PFSK-1 (cell line): ENCODE measurements around the gene SMIM27.

Source experiments
- REST ChIP-seq, 2 experiments: IDR thresholded peaks; 2 replicates each; pipeline versions ENCODE4 v1.6.1 to v1.8.0; 2011 to 2012; ENCODE audit warnings: low read depth in 2 of 2, low read length in 2 of 2, control low read depth in 1 of 2, inconsistent platforms in 1 of 2, mild to moderate bottlenecking in 1 of 2, moderate library complexity in 1 of 2; ENCODE audit not compliant: insufficient read depth in 1 of 2
- TAF1 ChIP-seq: IDR thresholded peaks from 2 replicates; pipeline ENCODE4 v1.6.1; 2012; ENCODE audit warnings: low read length, control low read depth, borderline replicate concordance; ENCODE audit not compliant: insufficient read depth

GRCh38 chr9:32508728-32509127 lies 43.4 kb upstream of the SMIM27 start:
- TF ChIP-seq REST (IDR thresholded peaks at IDR 0.05; ENCODE audit: insufficient read depth in 1 of 2, low read depth in 2 of 2, low read length in 2 of 2) (no peak), TAF1 (no peak)
